Activated T-cell treated with anti-CD3 and anti-CD28 coated beads for 1 hour (primary cell): ENCODE results near the gene AHNAK2.
"Not testable (repeated sequence)": the region's sequence is repeated elsewhere in the genome, so short reads cannot be mapped to it uniquely, and the experiment has no call there.

Experiments
- DNase-seq: peaks from one replicate; pipeline ENCODE4 v3.0.0-alpha.2; 2020; ENCODE audit warnings: low read depth

The AHNAK2 gene

DNA sequence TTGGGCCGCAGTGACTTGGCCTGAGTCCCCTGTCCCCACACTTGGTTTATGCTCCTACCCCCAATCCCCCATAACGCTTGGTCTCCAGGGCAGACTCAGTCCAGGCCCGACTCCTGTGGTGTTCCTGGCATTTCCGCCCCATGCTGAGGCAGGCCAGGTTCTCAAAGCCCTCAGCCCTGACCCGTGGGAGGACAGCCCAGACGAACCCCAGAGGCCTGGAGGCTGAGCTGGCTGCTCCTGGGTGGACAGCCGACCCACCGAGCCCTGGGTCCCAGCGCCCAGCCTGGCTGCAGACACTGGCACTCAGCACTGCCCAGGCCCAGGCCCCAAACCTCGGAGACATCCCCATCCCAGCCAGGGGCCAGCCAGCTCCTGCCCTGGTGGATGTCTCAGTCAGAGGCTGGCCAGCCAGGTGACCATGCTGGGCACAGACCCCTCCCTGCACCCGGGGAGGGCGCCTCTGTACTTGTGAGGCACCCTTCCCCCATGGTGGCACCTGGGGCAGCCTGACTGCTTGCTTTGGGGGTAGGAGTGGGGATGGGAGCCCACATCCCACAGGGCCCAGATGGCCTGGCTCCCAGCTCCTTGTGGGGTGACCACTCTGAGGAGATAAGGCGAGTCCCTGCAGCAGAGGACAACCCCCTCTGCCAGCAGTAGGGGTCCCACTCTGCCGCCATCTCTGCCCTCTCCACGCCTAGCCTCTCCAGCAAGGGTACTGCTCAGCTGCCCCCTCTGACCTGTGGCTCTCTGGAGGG, 52.1 kb downstream of the AHNAK2 start:
- no peak for DNase-seq

DNA sequence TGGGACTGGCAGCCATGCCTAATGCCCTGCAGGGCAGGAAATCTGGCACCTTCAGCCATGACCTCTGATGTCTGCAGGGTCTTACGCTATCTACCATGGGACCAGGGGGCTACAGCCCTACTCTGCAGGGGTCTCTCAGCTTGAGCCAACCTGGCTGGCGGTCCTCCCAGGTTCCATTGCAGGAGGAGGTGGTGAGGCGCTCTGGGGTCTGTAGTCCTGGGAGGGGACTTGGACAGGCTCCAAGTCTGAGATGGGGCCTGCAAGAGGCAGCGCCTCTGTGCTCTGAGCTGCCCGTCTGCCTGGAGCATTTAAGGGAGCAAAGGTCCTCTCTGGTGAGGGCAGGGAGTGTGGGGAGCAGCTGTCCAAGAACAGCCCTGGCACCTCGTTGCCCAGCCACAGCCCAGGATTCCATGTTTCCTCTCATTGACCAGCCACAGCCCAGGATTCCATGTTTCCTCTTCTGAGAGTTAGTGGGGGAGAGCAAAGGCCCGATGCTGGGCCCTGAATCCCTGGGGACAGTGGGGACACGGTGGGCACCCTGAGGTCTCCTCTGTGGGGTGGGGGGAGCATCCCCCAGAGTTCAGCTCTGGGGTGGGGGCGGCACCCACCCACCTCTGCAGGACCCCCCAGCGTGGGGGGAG, 52.8 kb downstream of the AHNAK2 start:
- no peak for DNase-seq

DNA sequence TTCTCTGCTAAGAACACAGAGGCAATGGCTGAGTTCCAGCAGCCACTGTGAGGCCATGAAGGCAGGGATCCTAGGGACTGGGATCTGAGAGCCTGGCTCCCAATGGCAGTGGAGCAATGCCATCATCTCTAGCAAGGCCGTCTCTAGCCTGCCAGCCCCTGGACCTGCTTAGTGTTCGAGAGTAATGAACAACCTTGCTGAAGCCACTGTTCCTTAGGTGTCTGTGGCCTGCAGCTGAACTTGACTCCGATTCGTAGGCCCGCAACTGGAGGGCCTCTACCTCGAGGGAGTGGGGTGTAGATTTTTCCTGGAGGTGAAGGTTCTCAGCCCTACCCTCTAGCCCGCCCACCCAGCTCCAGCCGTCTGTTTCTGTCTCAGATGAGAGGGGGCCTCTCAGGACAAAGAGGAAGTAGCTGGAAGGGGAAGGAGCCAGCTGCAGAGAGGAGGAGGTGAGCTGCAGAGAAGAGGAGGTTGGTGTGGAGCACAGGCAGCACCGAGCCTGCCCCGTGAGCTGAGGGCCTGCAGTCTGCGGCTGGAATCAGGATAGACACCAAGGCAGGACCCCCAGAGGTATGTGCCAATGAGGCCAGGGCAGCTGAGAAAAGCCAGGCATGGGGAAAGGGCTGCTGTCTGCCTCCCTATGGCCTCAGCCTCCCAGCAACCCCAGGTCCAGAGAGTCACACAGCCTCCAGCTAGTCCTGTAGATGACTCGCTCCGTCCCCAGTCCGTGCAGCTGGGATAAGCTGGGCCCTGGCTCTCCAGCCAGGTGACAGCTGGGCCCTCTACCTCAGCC, 53.6 kb downstream of the AHNAK2 start, which contains the start of gene PLD4:
PLD4 (plus strand) TSS at position 459 of the 793 bp plus-strand sequence. CDS start 2,262 bp downstream, outside the sequence.
- DNase-seq = no peak

DNA sequence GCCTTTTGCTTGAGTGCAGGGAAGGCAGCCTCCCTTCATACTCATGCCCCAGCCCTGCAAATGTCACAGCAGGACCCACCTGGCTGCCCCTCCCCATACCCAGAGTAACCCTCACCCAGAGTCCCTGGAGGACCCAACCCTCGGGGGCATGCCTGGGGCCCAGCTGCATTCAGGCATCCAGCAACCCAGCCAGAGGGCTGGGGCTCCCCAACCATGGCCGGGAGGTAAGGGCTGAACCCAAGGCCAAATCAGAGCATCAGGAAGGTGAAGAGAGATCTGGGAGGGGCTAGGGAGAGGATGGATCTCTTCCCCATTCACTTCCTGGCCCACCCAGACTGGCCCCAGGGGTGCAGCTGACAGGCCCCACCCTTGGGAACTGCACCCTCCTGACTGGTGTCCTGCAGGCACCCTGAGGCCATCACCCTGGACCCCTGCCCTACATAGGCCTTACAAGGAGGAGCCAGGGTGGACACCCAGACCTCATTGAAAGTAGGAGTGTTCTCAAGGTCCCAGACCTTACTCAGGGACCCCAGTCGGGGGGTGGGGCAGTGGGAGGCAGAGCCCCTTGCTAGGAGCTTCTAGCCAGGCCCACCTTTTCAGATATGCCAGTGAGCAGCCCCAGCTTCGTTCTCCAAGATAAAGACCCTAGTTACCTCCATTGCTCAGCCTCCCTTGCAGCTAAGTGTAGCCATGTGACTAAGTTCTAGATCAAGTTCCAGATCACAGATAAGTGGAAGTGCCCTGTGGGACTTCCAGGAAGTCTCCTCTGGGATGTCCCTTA, 54.3 kb downstream of the AHNAK2 start:
- no peak for DNase-seq

DNA sequence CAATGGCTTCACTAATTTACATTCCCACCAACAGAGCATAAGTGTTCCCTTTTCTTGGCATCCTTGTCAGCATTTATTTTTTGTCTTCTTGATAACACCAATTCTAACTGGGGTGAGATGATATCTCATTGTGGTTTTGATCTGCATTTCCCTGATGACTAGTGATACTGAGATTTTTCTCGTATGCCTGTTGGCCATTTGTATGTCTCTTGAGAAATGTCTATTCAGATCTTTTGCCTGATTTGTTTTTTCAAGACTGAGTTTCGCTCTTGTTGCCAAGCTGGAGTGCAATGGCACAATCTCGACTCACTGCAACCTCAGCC, 58.2 kb downstream of the AHNAK2 start:
- no peak for DNase-seq

DNA sequence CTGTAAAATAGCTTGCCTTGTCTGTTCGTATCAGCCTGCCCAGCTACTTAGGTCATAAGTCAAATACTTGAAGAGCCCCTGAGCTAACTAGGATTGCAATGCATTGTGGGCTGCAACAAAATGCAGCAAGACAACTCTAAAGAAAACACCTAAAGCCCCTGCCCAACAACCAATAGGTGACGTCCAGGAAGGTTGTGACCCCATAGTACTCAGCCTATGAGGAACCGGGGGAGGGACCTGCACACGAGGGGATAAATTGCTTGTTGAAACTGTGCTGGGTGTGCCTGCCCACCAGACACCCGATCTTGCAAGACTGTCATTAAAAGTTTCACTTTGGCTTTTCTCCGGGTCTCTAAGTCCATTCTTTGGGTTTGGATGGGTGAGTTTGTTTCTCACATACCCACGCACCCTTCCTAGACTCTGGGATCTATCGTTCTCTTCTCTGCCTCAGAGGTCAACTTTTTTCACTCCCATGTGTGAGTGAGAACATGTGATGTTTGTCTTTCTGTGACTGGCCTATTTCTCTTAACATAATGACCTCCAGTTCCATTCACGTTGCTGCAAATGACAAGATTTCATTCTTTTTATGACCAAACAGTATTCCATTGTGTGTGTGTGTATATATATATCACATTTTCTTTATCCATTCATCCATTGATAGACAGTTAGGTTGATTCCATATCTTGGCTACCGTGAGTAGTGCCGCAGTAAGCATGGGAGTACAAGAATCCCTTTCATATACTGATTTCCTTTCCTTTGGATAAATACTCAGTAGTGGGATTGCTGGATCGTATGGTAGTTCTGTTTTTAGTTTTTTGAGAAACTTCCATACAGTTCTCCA, 58.8 kb downstream of the AHNAK2 start:
- DNase-seq = not testable (repeated sequence)

DNA sequence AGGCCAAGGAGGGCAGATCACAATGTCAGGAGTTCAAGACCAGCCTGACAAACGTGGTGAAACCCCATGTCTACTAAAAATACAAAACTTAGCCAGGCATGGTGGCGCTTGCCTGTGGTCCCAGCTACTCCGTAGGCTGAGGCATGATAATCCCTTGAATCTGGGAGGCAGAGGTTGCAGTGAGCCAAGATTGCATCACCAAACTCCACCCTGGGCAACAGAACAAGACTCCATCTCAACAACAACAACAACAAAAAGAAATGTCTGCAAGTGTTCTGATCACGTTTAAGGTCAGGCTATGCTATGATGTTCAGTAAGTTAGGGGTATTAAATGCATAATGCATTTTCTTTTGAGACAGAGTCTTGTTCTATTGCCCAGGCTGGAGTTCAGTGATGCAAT, 60.2 kb downstream of the AHNAK2 start:
- DNase-seq = no peak

DNA sequence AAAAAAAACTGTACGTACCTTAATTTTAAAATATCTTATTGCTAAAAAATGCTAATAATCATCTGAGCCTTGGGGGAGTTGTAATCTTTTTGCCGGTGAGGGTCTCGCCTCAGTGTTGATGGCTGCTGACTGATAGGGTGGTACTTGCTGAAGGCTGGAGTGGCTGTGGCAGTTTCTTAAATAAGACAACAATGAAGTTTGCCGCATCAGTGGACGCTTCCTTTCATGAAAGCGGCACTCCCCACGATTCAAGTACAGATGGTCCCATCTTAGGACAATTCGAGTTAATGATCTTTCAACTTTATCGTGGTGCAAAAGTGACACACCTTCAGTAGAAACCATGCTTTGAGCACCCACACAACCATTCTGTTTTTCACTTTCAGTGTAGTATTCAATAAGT, 61.1 kb downstream of the AHNAK2 start:
- DNase-seq = no peak

DNA sequence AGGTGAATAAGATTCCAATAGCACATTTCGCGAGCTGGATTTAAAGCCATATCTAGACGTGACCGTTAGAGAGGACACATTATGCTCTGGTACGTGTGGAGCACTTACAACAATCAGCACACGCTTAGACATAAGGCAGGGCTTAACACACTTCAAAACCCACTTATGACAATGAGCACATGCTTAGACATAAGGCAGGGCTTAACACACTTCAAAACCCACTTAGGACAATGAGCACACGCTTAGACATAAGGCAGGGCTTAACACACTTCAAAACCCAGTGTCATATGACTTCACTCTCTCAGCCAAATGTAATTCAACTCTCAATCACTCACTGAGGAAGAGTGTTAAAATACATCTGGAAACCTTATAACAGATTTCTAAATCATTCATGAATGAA, 64.7 kb downstream of the AHNAK2 start:
- no peak for DNase-seq

DNA sequence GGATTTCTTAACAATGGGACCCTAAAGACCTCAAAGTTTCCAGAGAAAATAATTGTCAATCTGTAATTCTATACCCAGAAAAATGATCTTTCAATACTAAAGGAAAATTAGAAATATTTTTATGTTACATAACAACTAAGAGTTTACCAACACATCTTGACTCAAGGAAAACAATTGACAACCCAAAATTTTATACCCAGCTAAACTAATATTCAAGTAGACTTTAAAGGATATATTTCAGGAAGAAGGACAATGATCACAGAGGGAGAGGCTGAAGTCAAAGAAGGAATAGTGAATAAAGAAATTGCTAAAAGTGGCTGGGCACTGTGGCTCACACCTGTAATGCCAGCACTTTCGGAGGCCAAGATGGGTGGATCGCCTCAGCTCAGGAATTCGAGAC, 66.1 kb downstream of the AHNAK2 start:
- no peak for DNase-seq

DNA sequence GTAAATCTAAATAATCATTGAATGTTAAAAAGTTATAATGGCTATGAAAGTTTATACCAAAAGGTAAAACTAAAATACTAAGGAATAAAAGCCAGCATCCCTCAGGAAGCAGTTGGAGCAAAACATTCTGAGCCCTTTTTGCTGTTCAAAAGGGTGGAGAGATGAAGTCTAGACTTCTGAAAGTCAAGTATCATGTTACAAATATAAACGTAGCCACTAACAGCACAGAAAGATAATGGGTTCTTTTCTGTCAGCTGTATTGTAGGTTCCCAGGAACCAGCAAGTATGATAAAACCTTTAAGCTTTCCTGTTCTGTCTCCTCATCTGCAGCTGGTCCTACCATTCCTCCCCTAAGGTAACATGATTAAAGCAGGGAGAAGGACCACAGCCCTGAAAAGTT, 69.9 kb downstream of the AHNAK2 start:
- DNase-seq = no peak

DNA sequence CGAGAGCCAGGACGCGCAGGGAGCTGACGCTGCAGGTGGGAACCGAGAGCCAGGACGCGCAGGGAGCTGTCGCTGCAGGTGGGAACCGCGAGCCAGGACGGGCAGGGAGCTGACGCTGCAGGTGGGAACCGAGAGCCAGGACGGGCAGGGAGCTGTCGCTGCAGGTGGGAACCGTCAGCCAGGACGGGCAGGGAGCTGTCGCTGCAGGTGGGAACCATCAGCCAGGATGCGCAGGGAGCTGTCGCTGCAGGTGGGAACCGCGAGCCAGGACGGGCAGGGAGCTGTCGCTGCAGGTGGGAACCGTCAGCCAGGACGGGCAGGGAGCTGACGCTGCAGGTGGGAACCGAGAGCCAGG, 72.6 kb downstream of the AHNAK2 start:
- not testable (repeated sequence) for DNase-seq

DNA sequence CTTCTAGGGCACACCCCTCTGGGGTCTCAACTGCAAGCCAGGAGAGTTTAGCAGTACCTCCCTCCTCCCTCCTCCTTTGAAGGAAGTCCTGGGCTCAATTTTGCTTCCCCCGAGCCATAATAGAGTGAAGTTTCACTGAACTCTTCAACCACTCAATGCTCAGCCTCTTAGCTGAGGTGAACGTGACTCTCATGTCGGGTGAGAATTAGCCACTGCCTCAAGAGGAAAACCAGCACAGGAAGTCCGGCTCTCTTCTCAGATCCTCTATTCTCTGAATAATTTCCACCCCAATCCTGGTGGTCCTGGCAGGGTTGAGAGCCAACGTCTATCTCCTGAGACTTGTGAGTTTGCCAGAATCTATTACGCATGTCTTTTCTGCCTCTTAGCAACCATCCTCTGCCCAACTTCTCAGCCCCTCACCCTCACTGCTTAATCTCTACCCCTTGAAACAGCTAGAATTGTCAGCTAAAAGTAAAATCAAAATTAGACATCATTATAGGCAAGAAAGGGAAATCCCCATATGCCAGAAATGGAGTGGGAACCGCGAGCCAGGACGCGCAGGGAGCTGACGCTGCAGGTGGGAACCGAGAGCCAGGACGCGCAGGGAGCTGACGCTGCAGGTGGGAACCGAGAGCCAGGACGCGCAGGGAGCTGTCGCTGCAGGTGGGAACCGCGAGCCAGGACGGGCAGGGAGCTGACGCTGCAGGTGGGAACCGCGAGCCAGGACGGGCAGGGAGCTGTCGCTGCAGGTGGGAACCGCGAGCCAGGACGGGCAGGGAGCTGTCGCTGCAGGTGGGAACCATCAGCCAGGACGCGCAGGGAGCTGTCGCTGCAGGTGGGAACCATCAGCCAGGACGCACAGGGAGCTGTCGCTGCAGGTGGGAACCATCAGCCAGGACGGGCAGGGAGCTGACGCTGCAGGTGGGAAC, 73.3 kb downstream of the AHNAK2 start:
- not testable (repeated sequence) for DNase-seq

DNA sequence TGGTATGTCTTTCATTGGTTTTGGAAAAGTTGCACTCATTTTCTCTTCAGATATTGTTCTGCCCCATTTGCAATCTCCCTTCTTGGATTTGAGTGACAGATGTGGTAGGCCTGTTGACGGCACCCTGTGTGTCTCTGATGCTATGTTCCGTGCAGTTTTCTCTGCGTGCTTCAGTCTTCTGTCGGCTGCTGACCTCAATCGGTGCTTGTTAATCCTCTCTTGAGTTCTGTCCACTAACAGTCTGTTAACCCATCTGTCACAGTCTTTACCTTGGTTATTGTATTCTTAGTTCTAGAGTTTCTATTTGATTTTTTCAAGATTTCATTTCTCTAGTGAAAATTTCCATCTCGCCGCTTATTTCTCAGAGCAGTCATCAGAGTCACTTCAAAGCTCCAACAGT, 74.2 kb downstream of the AHNAK2 start:
- no peak for DNase-seq

DNA sequence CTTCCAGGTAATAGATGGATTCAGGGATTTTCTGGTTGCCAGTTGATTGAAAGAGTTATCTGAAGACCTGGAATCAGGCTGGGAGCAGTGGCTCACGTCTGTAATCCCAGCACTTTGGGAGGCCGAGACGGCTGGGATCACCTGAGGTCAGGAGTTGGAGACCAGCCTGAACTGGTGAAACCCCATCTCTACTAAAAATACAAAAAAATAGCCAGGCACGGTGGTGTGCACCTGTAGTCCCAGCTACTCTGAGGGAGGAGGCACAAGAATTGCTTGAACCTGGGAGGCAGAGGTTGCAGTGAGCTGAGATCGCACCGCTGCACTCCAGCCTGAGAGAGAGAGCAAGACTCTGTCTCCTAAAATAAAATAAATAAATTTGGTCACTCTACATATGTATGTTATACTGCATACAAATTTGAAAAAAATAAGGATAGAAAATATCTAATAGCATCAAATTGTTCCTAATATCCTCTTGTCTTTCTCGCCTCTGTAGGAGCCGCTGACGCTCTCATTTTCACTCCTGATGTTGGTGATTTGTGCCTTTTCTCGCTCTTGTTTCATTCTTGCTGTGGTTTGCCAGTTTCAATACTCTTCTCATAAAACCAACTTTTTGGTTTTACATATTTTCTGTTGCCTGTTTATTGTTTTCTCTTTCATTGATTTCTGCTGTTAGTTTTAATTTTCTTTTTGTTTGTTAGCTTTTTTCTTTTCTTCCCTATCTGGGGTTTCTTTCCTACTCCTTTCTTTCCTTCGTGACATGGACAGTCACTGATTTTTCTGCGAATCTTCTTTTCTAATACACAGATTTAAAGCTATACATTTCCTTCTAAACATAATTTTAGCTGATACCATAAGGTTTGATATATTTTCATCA, 77.3 kb downstream of the AHNAK2 start:
- no peak for DNase-seq

DNA sequence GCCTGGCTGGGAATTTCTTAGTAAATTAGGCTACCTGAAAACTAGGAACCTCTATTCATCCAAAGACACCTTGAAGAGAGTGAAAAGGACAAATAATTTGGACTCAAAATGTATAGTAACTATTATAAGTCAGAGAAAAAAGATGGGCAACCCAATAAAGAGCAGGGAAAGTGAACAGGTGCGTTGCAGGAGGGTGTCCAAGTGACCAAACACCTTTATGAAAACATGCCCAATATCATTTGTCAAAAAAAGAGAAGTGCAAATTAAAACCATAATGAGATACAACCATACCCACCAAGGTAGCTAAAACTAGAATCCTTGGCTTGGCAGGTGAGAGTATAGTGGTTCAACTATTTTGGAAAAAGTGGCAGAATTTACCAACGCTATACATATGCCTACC, 78.4 kb downstream of the AHNAK2 start:
- DNase-seq = no peak

DNA sequence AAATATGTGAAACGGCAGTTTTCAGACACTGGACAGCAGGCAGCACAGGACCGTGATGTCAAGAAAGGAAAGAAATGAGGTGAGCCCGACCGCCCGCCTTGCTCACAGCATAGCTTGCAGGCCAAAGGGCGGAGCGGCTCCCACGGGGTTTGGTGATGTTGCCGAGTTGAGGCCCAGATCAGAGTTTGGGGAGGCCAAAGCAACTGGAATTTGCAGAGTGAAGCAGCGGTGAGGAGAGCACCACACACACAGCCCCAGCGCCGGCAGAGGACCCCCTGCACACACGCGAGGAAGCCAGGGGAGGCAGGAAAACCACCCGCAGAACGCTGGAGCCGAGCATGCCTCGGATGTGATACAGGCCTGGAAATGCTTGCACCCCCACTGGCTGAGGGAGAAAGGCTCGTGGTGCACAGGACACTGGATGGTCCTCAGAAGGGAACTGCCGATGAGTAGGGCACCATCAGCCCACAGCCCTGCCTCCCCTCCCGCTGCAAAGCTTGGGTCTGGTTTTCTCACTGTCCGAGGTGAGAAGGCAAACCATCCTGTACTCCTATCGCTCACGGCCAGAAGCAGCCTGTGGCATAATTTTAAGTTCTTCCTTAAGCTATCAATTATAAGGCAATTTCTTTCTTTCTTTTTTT, 79.2 kb downstream of the AHNAK2 start:
- no peak for DNase-seq

DNA sequence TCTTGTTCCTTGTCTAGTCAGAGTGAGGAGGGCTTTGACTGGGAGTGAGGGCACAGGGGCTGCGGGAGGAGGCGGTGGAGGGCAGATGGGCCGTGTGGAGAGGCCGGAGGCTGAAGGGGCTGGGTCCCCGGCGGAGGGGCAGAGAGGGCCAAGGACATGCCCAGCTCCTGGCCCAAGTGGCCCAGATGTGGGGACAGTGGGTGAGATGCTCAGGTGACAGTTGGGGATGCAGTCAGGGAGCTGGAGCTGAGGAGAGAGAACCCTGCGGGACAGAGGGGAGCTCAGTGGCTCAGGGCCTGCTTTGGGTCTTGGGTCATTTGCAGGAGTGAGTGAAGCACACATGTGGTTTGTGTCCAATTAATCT, 80.0 kb downstream of the AHNAK2 start:
- DNase-seq = no peak
